Gastroesophageal sphincter (tissue), 4 donors: Measurements from ENCODE around the gene GAREM1. TPM values are rescaled to one million over a fixed set of nuclear protein-coding genes. Genes with fewer than 3 reads are reported as not detected.

Experiments used
- ATAC-seq: fragments of 150-250 bp; one replicate; pipeline ENCODE4 v1.9.1; 2016; ENCODE audit warnings: mild to moderate bottlenecking, moderate library complexity
- H3K27ac ChIP-seq, 4 donors: fragments of 200-600 bp; sonication (generic) in 3 of 4; 1 replicate in 3 of 4; 2 replicates in 1 of 4; pipeline ENCODE4 v1.5.1; 2016 to 2019
- H3K27me3 ChIP-seq: fragments of 200-600 bp; sonication (generic); one replicate; pipeline ENCODE4 v1.5.1; 2019
- H3K36me3 ChIP-seq, 2 donors: fragments of 200-600 bp; sonication (generic); one replicate each; pipeline ENCODE4 v1.5.1; 2019; ENCODE audit warnings: control low read depth in 1 of 2
- H3K4me1 ChIP-seq, 3 donors: fragments of 200-600 bp; sonication (generic); 1 replicate in 2 of 3; 2 replicates in 1 of 3; pipeline ENCODE4 v1.5.1; 2016 to 2019; ENCODE audit warnings: control low read depth in 2 of 3
- H3K4me3 ChIP-seq, 2 donors: fragments of 200-600 bp; sonication (generic); one replicate each; pipeline ENCODE4 v1.5.1; 2019; ENCODE audit warnings: mild to moderate bottlenecking in 1 of 2, moderate library complexity in 1 of 2
- H3K9me3 ChIP-seq, 3 donors: fragments of 200-600 bp; sonication (generic); one replicate each; pipeline ENCODE4 v1.5.1; 2017 to 2019; ENCODE audit warnings: control low read depth in 2 of 3
- CTCF ChIP-seq, 4 experiments: fragments of 200-600 bp in 2 of 4; fragments of 450-650 bp in 2 of 4; sonication (generic) in 1 of 4; IDR thresholded peaks; one replicate each; pipeline ENCODE4 v1.5.1; 2017 to 2019; ENCODE audit warnings: antibody characterized with exemption in 4 of 4, mild to moderate bottlenecking in 2 of 4, moderate library complexity in 2 of 4
- EP300 ChIP-seq: sonication (generic); formaldehyde crosslinking; IDR thresholded peaks from one replicate; pipeline ENCODE4 v1.6.1; 2017; ENCODE audit warnings: antibody characterized with exemption, mild to moderate bottlenecking
- POLR2A ChIP-seq, 2 donors: fragments of 450-650 bp; IDR thresholded peaks; one replicate each; pipeline ENCODE4 v1.6.1; 2017; ENCODE audit warnings: antibody characterized with exemption in 2 of 2, mild to moderate bottlenecking in 2 of 2, moderate library complexity in 1 of 2
- POLR2AphosphoS5 ChIP-seq: sonication (generic); formaldehyde crosslinking; IDR thresholded peaks from one replicate; pipeline ENCODE4 v1.6.1; 2017; ENCODE audit warnings: antibody characterized with exemption
- WGBS, 2 donors: methylation state at CpG; one replicate each; pipeline ENCODE4 v1.1.5; 2018; ENCODE audit warnings: low coverage in 1 of 2; 5-methylcytosine and 5-hydroxymethylcytosine counted together
- total RNA-seq, 4 donors: library from RNA; depleted of rRNA; stranded (reverse); fragments of >200 nt; gene quantifications; one replicate each; pipeline ENCODE4 v1.1.0, GENCODE V29; 2016

Gene GAREM1
- total RNA-seq, 4 donors from 2014 or later, result 8.2 to 16.6 (median 12.3) TPM

GRCh38 chr18:32445846-32446245 is 24.8 kb downstream of the GAREM1 start:
- no peaks in the 10 kb centered on the region for H3K27me3 ChIP-seq
- no peaks in the 10 kb centered on the region for H3K9me3 ChIP-seq
- H3K27ac ChIP-seq, result no peak overlapping the region
- H3K4me3 ChIP-seq, result no peak overlapping the region
- TF ChIP-seq POLR2A (IDR thresholded peaks at IDR 0.05) (no peak), EP300 (no peak), CTCF (IDR thresholded peaks at IDR 0.05) (no peak), POLR2AphosphoS5 (no peak)
- H3K36me3 ChIP-seq, result no peaks in the 10 kb centered on the region
- 85% methylated on average over 1 of the region's 1 CpG; no CpG with 5 or more reads in 1 of the 2 donors for WGBS, 2 donors
- ATAC-seq, result no peak
- H3K4me1 ChIP-seq, result peaks cover 0 to 11% (median 0%) of the 10 kb centered on the region in 3 donors

GRCh38 chr18:32443706-32444215 is 26.9 kb downstream of the GAREM1 start:
- peaks cover 0 to 11% (median 0%) of the 10 kb centered on the region in 3 donors for H3K4me1 ChIP-seq
- TF ChIP-seq CTCF (IDR thresholded peaks at IDR 0.05) (no peak), POLR2AphosphoS5 (no peak), POLR2A (IDR thresholded peaks at IDR 0.05) (no peak), EP300 (no peak)
- WGBS, 2 donors, result 82 to 94% methylated on average over 5 of the region's 5 CpGs
- no peak overlapping the region for H3K27ac ChIP-seq
- ATAC-seq, result no peak
- no peaks in the 10 kb centered on the region for H3K36me3 ChIP-seq
- no peaks in the 10 kb centered on the region for H3K27me3 ChIP-seq
- H3K9me3 ChIP-seq, result no peaks in the 10 kb centered on the region
- H3K4me3 ChIP-seq, result no peak overlapping the region

- ATAC-seq, result no peak
- Histone ChIP-seq H3K27ac (no peak overlapping the region), H3K36me3 (no peaks in the 10 kb centered on the region), H3K9me3 (no peaks in the 10 kb centered on the region), H3K4me3 (no peak overlapping the region), H3K4me1 (peaks cover 0 to 12% (median 0%) of the 10 kb centered on the region in 3 donors), H3K27me3 (no peaks in the 10 kb centered on the region)
- TF ChIP-seq POLR2A (IDR thresholded peaks at IDR 0.05) (no peak), EP300 (no peak), POLR2AphosphoS5 (no peak), CTCF (IDR thresholded peaks at IDR 0.05) (no peak)
- 69 to 88% methylated on average over 2 of the region's 2 CpGs for WGBS, 2 donors
These were observed 27.5 kb downstream of the GAREM1 start for GRCh38 chr18:32443033-32443705.

DNA sequence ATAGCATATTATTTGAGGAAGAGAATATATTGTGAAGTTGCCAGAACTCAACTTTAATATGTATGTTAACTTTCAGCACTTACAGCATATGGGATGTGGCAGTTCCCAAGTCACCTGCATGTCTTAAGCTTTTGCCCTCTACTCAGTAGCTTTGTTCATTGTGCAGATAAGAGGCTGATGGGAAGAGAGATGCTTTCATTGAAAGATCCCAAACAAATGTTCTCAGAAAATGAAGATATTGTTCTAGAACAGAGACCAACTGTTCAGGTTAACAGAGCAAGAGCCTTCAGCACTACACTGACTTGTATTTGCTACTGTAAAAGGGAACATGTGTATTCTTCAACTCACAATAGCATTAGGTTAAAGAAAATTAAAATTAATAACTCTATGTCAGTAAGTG is 28.1 kb downstream of the GAREM1 start:
- H3K36me3 ChIP-seq, result no peaks in the 10 kb centered on the region
- no peaks in the 10 kb centered on the region for H3K9me3 ChIP-seq
- no peak overlapping the region for H3K4me3 ChIP-seq
- H3K27me3 ChIP-seq, result no peaks in the 10 kb centered on the region
- peaks cover 0 to 18% (median 0%) of the 10 kb centered on the region in 3 donors for H3K4me1 ChIP-seq
- no peak overlapping the region for H3K27ac ChIP-seq
- TF ChIP-seq POLR2A (IDR thresholded peaks at IDR 0.05), result no peak
- no peak for TF ChIP-seq EP300
- TF ChIP-seq POLR2AphosphoS5, result no peak
- TF ChIP-seq CTCF (IDR thresholded peaks at IDR 0.05), result no peak
- no peak for ATAC-seq

DNA sequence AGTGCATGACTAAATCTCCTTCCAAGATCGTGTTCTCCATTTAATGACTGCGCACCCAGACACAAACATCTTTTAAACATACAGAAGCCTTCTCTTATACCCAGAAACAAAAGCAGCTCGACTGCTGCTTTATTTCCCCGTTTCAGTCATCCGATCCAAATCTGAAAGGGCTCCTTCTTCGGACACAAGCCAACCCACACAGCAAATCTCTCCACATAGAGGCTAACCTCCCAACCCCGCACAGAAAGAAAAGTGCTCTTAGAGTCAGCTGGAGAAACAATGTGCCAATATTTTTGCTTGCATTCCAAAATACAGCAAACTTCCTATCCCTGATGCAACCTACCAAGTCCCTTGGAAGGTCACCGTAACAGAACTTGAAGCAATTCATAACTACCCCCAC is 29.1 kb downstream of the GAREM1 start:
- no peak for ATAC-seq
- no peak overlapping the region for H3K27ac ChIP-seq
- peak overlapping the region in 1 of 2 donors; percentile 14 for H3K4me3 ChIP-seq
- peaks cover 0 to 28% (median 4%) of the 10 kb centered on the region in 3 donors for H3K4me1 ChIP-seq
- 65 to 73% methylated on average over 8 of the region's 8 CpGs for WGBS, 2 donors
- no peaks in the 10 kb centered on the region for H3K36me3 ChIP-seq
- TF ChIP-seq POLR2AphosphoS5 (no peak), POLR2A (IDR thresholded peaks at IDR 0.05) (no peak), CTCF (IDR thresholded peaks at IDR 0.05) (no peak), EP300 (no peak)
- H3K9me3 ChIP-seq, result no peaks in the 10 kb centered on the region
- no peaks in the 10 kb centered on the region for H3K27me3 ChIP-seq
